ENCODE data around the gene MBNL2. TPM values are rescaled to one million over a fixed set of nuclear protein-coding genes. Genes with fewer than 3 reads are reported as not detected.

Gene MBNL2
- polyA plus RNA-seq, 1 experiment, result 27.4 TPM

GRCh38 chr13:97380696-97381095 is 158.6 kb downstream of the MBNL2 start:
- Histone ChIP-seq H3K4me3 (ENCODE audit: low read depth, low read length) (no peak overlapping the region), H3K36me3 (ENCODE audit: control insufficient read depth, insufficient read depth, low read length) (peaks cover 8% of the 10 kb centered on the region), H3K27me3 (ENCODE audit: control insufficient read depth, insufficient read depth, low read length) (no peaks in the 10 kb centered on the region)
- no peak for TF ChIP-seq CTCF (IDR thresholded peaks at IDR 0.05; ENCODE audit: insufficient read depth, low read depth, low read length)
- CTCF ChIA-PET, result no interaction called here
- no peak for DNase-seq (ENCODE audit: low read depth)
- POLR2A ChIA-PET, result no interaction called here

GRCh38 chr13:97381189-97381588 is 159.1 kb downstream of the MBNL2 start:
- ChIA-PET POLR2A (no interaction called here), CTCF (no interaction called here)
- Histone ChIP-seq H3K27me3 (ENCODE audit: control insufficient read depth, insufficient read depth, low read length) (no peaks in the 10 kb centered on the region), H3K36me3 (ENCODE audit: control insufficient read depth, insufficient read depth, low read length) (peaks cover 8% of the 10 kb centered on the region), H3K4me3 (ENCODE audit: low read depth, low read length) (no peak overlapping the region)
- DNase-seq (ENCODE audit: low read depth), result no peak
- TF ChIP-seq CTCF (IDR thresholded peaks at IDR 0.05; ENCODE audit: insufficient read depth, low read depth, low read length), result no peak

- H3K4me3 ChIP-seq (ENCODE audit: low read depth, low read length), result no peak overlapping the region
- CTCF ChIA-PET, result no interaction called here
- POLR2A ChIA-PET, result no interaction called here
- peaks cover 5% of the 10 kb centered on the region for H3K36me3 ChIP-seq (ENCODE audit: control insufficient read depth, insufficient read depth, low read length)
- DNase-seq (ENCODE audit: low read depth), result no peak
- H3K27me3 ChIP-seq (ENCODE audit: control insufficient read depth, insufficient read depth, low read length), result no peaks in the 10 kb centered on the region
- TF ChIP-seq CTCF (IDR thresholded peaks at IDR 0.05; ENCODE audit: insufficient read depth, low read depth, low read length), result no peak
Measured at GRCh38 chr13:97382276-97382675, 160.1 kb downstream of the MBNL2 start.

- no peaks in the 10 kb centered on the region for H3K27me3 ChIP-seq (ENCODE audit: control insufficient read depth, insufficient read depth, low read length)
- POLR2A ChIA-PET, result no interaction called here
- no peak for TF ChIP-seq CTCF (IDR thresholded peaks at IDR 0.05; ENCODE audit: insufficient read depth, low read depth, low read length)
- H3K4me3 ChIP-seq (ENCODE audit: low read depth, low read length), result no peak overlapping the region
- CTCF ChIA-PET, result no interaction called here
- H3K36me3 ChIP-seq (ENCODE audit: control insufficient read depth, insufficient read depth, low read length), result peaks cover 8% of the 10 kb centered on the region
- no peak for DNase-seq (ENCODE audit: low read depth)
Measured at GRCh38 chr13:97384371-97384770, 162.2 kb downstream of the MBNL2 start.

GRCh38 chr13:97385146-97385545 is 163.0 kb downstream of the MBNL2 start:
- ChIA-PET POLR2A (no interaction called here), CTCF (interaction anchor here (1.1 kb wide), 1 partner anchor 25 kb away, joined by 4 read pairs; no protein-coding TSS in a partner anchor)
- H3K27me3 ChIP-seq (ENCODE audit: control insufficient read depth, insufficient read depth, low read length), result no peaks in the 10 kb centered on the region
- no peak for TF ChIP-seq CTCF (IDR thresholded peaks at IDR 0.05; ENCODE audit: insufficient read depth, low read depth, low read length)
- DNase-seq (ENCODE audit: low read depth), result no peak
- peaks cover 8% of the 10 kb centered on the region for H3K36me3 ChIP-seq (ENCODE audit: control insufficient read depth, insufficient read depth, low read length)
- no peak overlapping the region for H3K4me3 ChIP-seq (ENCODE audit: low read depth, low read length)
